Measurements from ENCODE around the gene PAAF1. TPM values are rescaled to one million over a fixed set of nuclear protein-coding genes. Genes with fewer than 3 reads are reported as not detected.

PAAF1 gene
- total RNA-seq, 2 donors from 2014 or later, result 31.3 to 74.3 TPM

DNA sequence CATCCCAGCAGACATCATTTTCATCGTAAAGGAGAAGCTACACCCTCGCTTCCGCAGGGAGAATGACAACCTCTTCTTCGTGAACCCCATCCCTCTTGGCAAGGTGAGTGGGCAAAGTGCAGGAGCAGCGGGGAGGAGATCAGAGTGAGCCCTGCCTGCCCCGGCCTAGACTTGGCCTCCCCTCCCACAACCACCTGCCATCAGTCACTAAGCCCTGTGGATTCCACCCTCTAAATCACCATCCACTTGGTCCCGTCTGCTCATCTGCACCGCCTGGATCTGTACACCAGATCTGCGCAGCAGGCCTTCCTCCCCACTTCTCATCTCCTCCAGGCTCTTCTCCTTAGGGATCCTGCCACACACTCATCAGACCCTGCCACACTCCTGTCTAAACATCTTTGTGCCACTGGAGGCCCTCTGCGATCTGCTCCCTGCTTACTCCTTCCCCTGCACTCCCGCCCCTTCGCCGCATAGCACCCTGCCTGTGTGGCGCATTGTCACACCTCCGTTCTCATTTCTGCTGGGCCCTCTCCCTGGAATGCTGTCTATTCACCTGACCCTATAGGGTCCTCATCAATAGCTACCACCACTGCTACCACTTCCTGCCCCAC, 91.7 kb downstream of the PAAF1 start:
- no peaks in the 10 kb centered on the region for H3K9me3 ChIP-seq (ENCODE audit: control insufficient read depth, low read length)
- H3K4me3 ChIP-seq (ENCODE audit: low read length), result no peak overlapping the region
- no peaks in the 10 kb centered on the region for H3K9me3 Mint-ChIP-seq
- no peaks in the 10 kb centered on the region for H3K36me3 ChIP-seq (ENCODE audit: control insufficient read depth, insufficient read depth, low read length)
- H3K4me1 Mint-ChIP-seq, result peaks cover 6% of the 10 kb centered on the region
- H3K4me1 ChIP-seq (ENCODE audit: control insufficient read depth, insufficient read depth, low read length), result no peaks in the 10 kb centered on the region
- H3K27ac Mint-ChIP-seq, result peak overlapping the region; percentile 8
- H3K27me3 Mint-ChIP-seq (ENCODE audit: insufficient read depth), result peaks cover 8% of the 10 kb centered on the region
- 86 to 89% methylated on average over 12 to 15 of the region's 15 CpGs for WGBS, 2 experiments (ENCODE audit: insufficient coverage in 1 of 2, insufficient read length in 1 of 2)
- H3K27me3 ChIP-seq (ENCODE audit: control insufficient read depth, insufficient read depth, low read length, poor library complexity, severe bottlenecking), result no peaks in the 10 kb centered on the region
- H3K9ac ChIP-seq (ENCODE audit: extremely low read depth, low read length, poor library complexity, severe bottlenecking), result no peak overlapping the region
- H3K27ac ChIP-seq (ENCODE audit: low read depth, low read length), result no peak overlapping the region
- no peak for DNase-seq
- H3K36me3 Mint-ChIP-seq (ENCODE audit: low read depth), result no peaks in the 10 kb centered on the region
- H3K4me3 Mint-ChIP-seq, result no peak overlapping the region
- no peak for TF ChIP-seq CTCF (conservative IDR thresholded peaks at IDR 0.05)

- no peaks in the 10 kb centered on the region for H3K27me3 ChIP-seq (ENCODE audit: control insufficient read depth, insufficient read depth, low read length, poor library complexity, severe bottlenecking)
- no peak overlapping the region for H3K27ac ChIP-seq (ENCODE audit: low read depth, low read length)
- Mint-ChIP-seq H3K27ac (no peak overlapping the region), H3K9me3 (no peaks in the 10 kb centered on the region), H3K4me3 (no peak overlapping the region), H3K4me1 (peaks cover 3% of the 10 kb centered on the region), H3K27me3 (ENCODE audit: insufficient read depth) (peaks cover 6% of the 10 kb centered on the region), H3K36me3 (ENCODE audit: low read depth) (peaks cover 4% of the 10 kb centered on the region)
- H3K4me1 ChIP-seq (ENCODE audit: control insufficient read depth, insufficient read depth, low read length), result no peaks in the 10 kb centered on the region
- no peak for TF ChIP-seq CTCF (conservative IDR thresholded peaks at IDR 0.05)
- no peak overlapping the region for H3K4me3 ChIP-seq (ENCODE audit: low read length)
- H3K9ac ChIP-seq (ENCODE audit: extremely low read depth, low read length, poor library complexity, severe bottlenecking), result no peak overlapping the region
- peaks cover 3% of the 10 kb centered on the region for H3K36me3 ChIP-seq (ENCODE audit: control insufficient read depth, insufficient read depth, low read length)
- H3K9me3 ChIP-seq (ENCODE audit: control insufficient read depth, low read length), result no peaks in the 10 kb centered on the region
- 87 to 100% methylated on average over 1 to 2 of the region's 2 CpGs for WGBS, 2 experiments (ENCODE audit: insufficient coverage in 1 of 2, insufficient read length in 1 of 2)
- no peak for DNase-seq
These were observed 92.3 kb downstream of the PAAF1 start for GRCh38 chr11:73969091-73969490.

DNA sequence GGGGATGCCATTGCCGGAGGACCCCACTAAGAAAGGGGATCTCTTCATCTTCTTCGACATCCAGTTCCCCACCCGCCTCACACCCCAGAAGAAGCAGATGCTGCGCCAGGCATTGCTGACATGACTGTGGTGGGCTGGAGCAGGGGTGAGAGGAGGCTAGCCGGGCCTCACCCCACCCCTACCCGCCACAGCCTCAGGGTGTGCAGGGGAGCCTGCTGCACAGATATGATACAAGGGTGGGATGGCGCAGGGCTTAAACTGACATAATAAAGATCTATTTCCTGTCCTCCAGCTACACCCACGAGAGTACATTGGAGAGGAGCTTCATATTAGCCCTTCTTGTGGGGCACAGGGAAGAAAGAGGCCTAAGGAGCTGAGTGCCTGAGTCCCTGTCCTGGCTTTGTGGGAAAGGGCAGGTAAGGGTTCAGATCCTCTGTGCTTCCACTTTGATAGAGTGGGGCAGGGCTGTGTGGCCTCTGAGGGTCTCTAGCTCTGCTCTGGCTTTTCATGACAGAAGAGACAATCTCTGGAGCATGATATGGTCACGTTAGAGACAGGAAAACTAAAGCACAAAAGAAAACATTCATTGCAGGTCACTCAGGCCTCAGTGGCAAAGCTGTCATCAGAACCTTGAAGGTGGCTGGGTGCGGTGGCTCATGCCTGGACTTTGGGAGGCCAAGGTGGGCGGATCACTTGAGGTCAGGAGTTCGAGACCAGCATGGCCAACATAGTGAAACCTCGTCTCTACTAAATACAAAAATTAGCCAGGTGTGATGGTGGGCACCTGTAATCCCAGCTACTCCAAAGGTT, 93.4 kb downstream of the PAAF1 start:
- no peak overlapping the region for H3K4me3 Mint-ChIP-seq
- H3K9me3 Mint-ChIP-seq, result no peaks in the 10 kb centered on the region
- DNase-seq, result no peak
- no peak overlapping the region for H3K9ac ChIP-seq (ENCODE audit: extremely low read depth, low read length, poor library complexity, severe bottlenecking)
- H3K36me3 Mint-ChIP-seq (ENCODE audit: low read depth), result peaks cover 14% of the 10 kb centered on the region
- peaks cover 11% of the 10 kb centered on the region for H3K36me3 ChIP-seq (ENCODE audit: control insufficient read depth, insufficient read depth, low read length)
- H3K27ac Mint-ChIP-seq, result no peak overlapping the region
- no peaks in the 10 kb centered on the region for H3K4me1 ChIP-seq (ENCODE audit: control insufficient read depth, insufficient read depth, low read length)
- no peaks in the 10 kb centered on the region for H3K9me3 ChIP-seq (ENCODE audit: control insufficient read depth, low read length)
- no peak for TF ChIP-seq CTCF (conservative IDR thresholded peaks at IDR 0.05)
- H3K27ac ChIP-seq (ENCODE audit: low read depth, low read length), result no peak overlapping the region
- H3K27me3 ChIP-seq (ENCODE audit: control insufficient read depth, insufficient read depth, low read length, poor library complexity, severe bottlenecking), result no peaks in the 10 kb centered on the region
- no peak overlapping the region for H3K4me3 ChIP-seq (ENCODE audit: low read length)
- no peaks in the 10 kb centered on the region for H3K4me1 Mint-ChIP-seq
- 87 to 88% methylated on average over 6 to 12 of the region's 13 CpGs for WGBS, 2 experiments (ENCODE audit: insufficient coverage in 1 of 2, insufficient read length in 1 of 2)
- H3K27me3 Mint-ChIP-seq (ENCODE audit: insufficient read depth), result peaks cover 4% of the 10 kb centered on the region
